B cell (primary cell): ENCODE results near the gene UGT2B28. TPM values are rescaled to one million over a fixed set of nuclear protein-coding genes. Genes with fewer than 3 reads are reported as not detected.
"Not testable (repeated sequence)": the region's sequence is repeated elsewhere in the genome, so short reads cannot be mapped to it uniquely, and the experiment has no call there.

Experiments used
- ATAC-seq: fragments of 200-7000 bp; cut with Tn5 transposase; one replicate; pipeline ENCODE4 v1.10.0; 2021; ENCODE audit warnings: low read depth, mild to moderate bottlenecking, moderate number of reproducible peaks, moderate library complexity
- CTCF ChIA-PET: fragments of 350-600 bp; sonication (Branson Sonifier 250); formaldehyde crosslinking; loops from one replicate; lab custom pipeline; 2021; ENCODE audit warnings: antibody characterized with exemption, inconsistent platforms; lab: Charles Lee
- POLR2A ChIA-PET: fragments of 350-600 bp; sonication (Branson Sonifier 250); formaldehyde crosslinking; loops from one replicate; lab custom pipeline; 2021; ENCODE audit warnings: antibody characterized with exemption; lab: Charles Lee
- DNase-seq: peaks from one replicate; pipeline ENCODE4 v3.0.0; 2013
- H2AFZ ChIP-seq: 2 replicates; pipeline ENCODE4 v1.6.1; 2012; ENCODE audit warnings: mild to moderate bottlenecking, low read depth, low read length; ENCODE audit not compliant: insufficient read depth, poor library complexity, severe bottlenecking
- H3K27ac ChIP-seq, 2 donors: 1 replicate in 1 of 2; 2 replicates in 1 of 2; pipeline ENCODE4 v1.5.1; 2012 to 2013; ENCODE audit warnings: low read length in 2 of 2, mild to moderate bottlenecking in 2 of 2, moderate library complexity in 1 of 2
- H3K27me3 ChIP-seq, 4 experiments: fragments of 200-600 bp in 1 of 4; sonication (generic) in 1 of 4; replicated peaks in 1 of 4; 1 replicate in 2 of 4; 2 replicates in 2 of 4; pipeline versions ENCODE4 v1.6.1 to v1.7.0; 2013 to 2016; ENCODE audit warnings: low read length in 3 of 4, mild to moderate bottlenecking in 2 of 4, mixed read lengths in 1 of 4, moderate library complexity in 1 of 4; ENCODE audit not compliant: insufficient read depth in 4 of 4, control insufficient read depth in 3 of 4; ENCODE audit errors: control extremely low read depth in 1 of 4
- H3K36me3 ChIP-seq, 2 experiments: replicated peaks in 1 of 2; 1 replicate in 1 of 2; 2 replicates in 1 of 2; pipeline versions ENCODE4 v1.6.1 to v1.7.1; 2013; ENCODE audit warnings: low read length in 1 of 2; ENCODE audit not compliant: insufficient read depth in 2 of 2, control insufficient read depth in 1 of 2; ENCODE audit errors: control extremely low read depth in 1 of 2, extremely low read depth in 1 of 2
- H3K4me1 ChIP-seq, 2 donors: fragments of 200-600 bp in 1 of 2; sonication (generic) in 1 of 2; 1 replicate in 1 of 2; 2 replicates in 1 of 2; pipeline versions ENCODE4 v1.5.1 to v1.6.1; 2013 to 2017; ENCODE audit warnings: low read length in 2 of 2; ENCODE audit not compliant: control insufficient read depth in 2 of 2, insufficient read depth in 2 of 2
- H3K4me2 ChIP-seq: replicated peaks from 2 replicates; pipeline ENCODE3; 2012; ENCODE audit warnings: mild to moderate bottlenecking, low read depth, low read length; ENCODE audit not compliant: poor library complexity, severe bottlenecking
- H3K4me3 ChIP-seq, 5 experiments: fragments of 200-600 bp in 1 of 5; sonication (generic) in 1 of 5; 1 replicate in 3 of 5; 2 replicates in 2 of 5; pipeline versions ENCODE4 v1.5.1 to v1.7.0; 2011 to 2016; ENCODE audit warnings: low read length in 4 of 5, mild to moderate bottlenecking in 4 of 5, low read depth in 2 of 5, control low read depth in 1 of 5, moderate library complexity in 1 of 5; ENCODE audit not compliant: insufficient read depth in 1 of 5; ENCODE audit errors: control extremely low read depth in 1 of 5, extremely low read depth in 1 of 5
- H3K79me2 ChIP-seq: fragments of 200-600 bp; sonication (generic); one replicate; pipeline ENCODE4 v1.6.0; 2016; ENCODE audit warnings: low read length; ENCODE audit not compliant: control insufficient read depth, insufficient read depth
- H3K9ac ChIP-seq: fragments of 200-600 bp; sonication (generic); 2 replicates; pipeline ENCODE4 v1.6.1; 2017; ENCODE audit warnings: mild to moderate bottlenecking, low read length, moderate library complexity
- H3K9me3 ChIP-seq, 3 donors: one replicate each; pipeline versions ENCODE4 v1.6.1 to v1.7.1; 2013; ENCODE audit warnings: low read length in 2 of 3; ENCODE audit not compliant: control insufficient read depth in 2 of 3, insufficient read depth in 1 of 3; ENCODE audit errors: control extremely low read depth in 1 of 3
- H4K20me1 ChIP-seq: 2 replicates; pipeline ENCODE4 v1.6.0; 2012; ENCODE audit warnings: mild to moderate bottlenecking, low read length; ENCODE audit not compliant: insufficient read depth, control insufficient read depth, poor library complexity, severe bottlenecking
- H3K27ac Mint-ChIP-seq: one replicate; pipeline ENCODE4 v1.8.0; 2021; ENCODE audit warnings: mixed read lengths
- H3K27me3 Mint-ChIP-seq: one replicate; pipeline ENCODE4 v1.8.0; 2021; ENCODE audit warnings: mixed read lengths
- H3K4me1 Mint-ChIP-seq: one replicate; pipeline ENCODE4 v1.8.0; 2021; ENCODE audit warnings: mixed read lengths
- H3K4me3 Mint-ChIP-seq: one replicate; pipeline ENCODE4 v1.8.0; 2021; ENCODE audit warnings: mixed read lengths
- H3K9me3 Mint-ChIP-seq: one replicate; pipeline ENCODE4 v1.8.0; 2022; ENCODE audit warnings: mixed read lengths; ENCODE audit not compliant: insufficient read depth
- WGBS: methylation state at CpG from one replicate; pipeline ENCODE4 v1.1.5; 2013; ENCODE audit warnings: missing lambda C conversion rate; ENCODE audit not compliant: insufficient coverage; 5-methylcytosine and 5-hydroxymethylcytosine counted together
- intact Hi-C: fragments of 100-400 bp; cut with micrococcal nuclease; formaldehyde crosslinking; loops from one replicate; pipeline ENCODE4 v1.10.0; 2022
- polyA plus RNA-seq: library from polyadenylated mRNA; depleted of rRNA; stranded (reverse); fragments of >200 nt; gene quantifications from 2 replicates; pipeline ENCODE4 v1.2.3, GENCODE V29; 2012
- total RNA-seq, 2 donors: library from RNA; stranded (reverse); fragments of 120-200 nt in 1 of 2; gene quantifications; 1 replicate in 1 of 2; 2 replicates in 1 of 2; pipeline versions ENCODE4 v1.2.3 to v1.2.4, GENCODE V29; 2013 to 2022

UGT2B28 gene
- total and polyA plus RNA-seq, 2 donors (not counting 1 experiment from before 2014, with no cell fraction given), result not detected

- H3K4me1 ChIP-seq, H3K4me1 Mint-ChIP-seq, H3K36me3 ChIP-seq, H3K4me3 Mint-ChIP-seq, H3K9ac ChIP-seq, H4K20me1 ChIP-seq, POLR2A ChIA-PET, CTCF ChIA-PET, H3K9me3 Mint-ChIP-seq, ATAC-seq, H3K4me3 ChIP-seq, H3K79me2 ChIP-seq, H3K9me3 ChIP-seq, H3K27me3 ChIP-seq, intact Hi-C loops, H3K4me2 ChIP-seq, H3K27ac Mint-ChIP-seq, H3K27me3 Mint-ChIP-seq, DNase-seq, H2AFZ ChIP-seq, H3K27ac ChIP-seq: not testable (repeated sequence)
- WGBS, result 68% methylated on average over 2 of the region's 3 CpGs
Measured at GRCh38 chr4:69242562-69243240, 37.6 kb upstream of the UGT2B28 start.

GRCh38 chr4:69250884-69251283 lies 29.4 kb upstream of the UGT2B28 start:
- intact Hi-C loops, H3K4me2 ChIP-seq, DNase-seq, H3K9me3 ChIP-seq, POLR2A ChIA-PET, H3K4me3 ChIP-seq, H3K27ac ChIP-seq, H2AFZ ChIP-seq, H4K20me1 ChIP-seq, H3K9ac ChIP-seq, H3K27ac Mint-ChIP-seq, H3K27me3 ChIP-seq, H3K4me3 Mint-ChIP-seq, H3K9me3 Mint-ChIP-seq, CTCF ChIA-PET, H3K36me3 ChIP-seq, H3K4me1 Mint-ChIP-seq, H3K27me3 Mint-ChIP-seq, ATAC-seq, H3K4me1 ChIP-seq, H3K79me2 ChIP-seq: not testable (repeated sequence)
- no CpG with 5 or more reads among the region's 2 CpGs for WGBS

GRCh38 chr4:69253147-69253772 lies 27.0 kb upstream of the UGT2B28 start:
- H2AFZ ChIP-seq, H3K27me3 Mint-ChIP-seq, CTCF ChIA-PET, H3K4me1 Mint-ChIP-seq, H3K4me1 ChIP-seq, H3K9me3 Mint-ChIP-seq, H3K9me3 ChIP-seq, POLR2A ChIA-PET, ATAC-seq, H3K4me3 ChIP-seq, H3K27me3 ChIP-seq, H3K27ac Mint-ChIP-seq, H4K20me1 ChIP-seq, H3K27ac ChIP-seq, intact Hi-C loops, H3K9ac ChIP-seq, H3K79me2 ChIP-seq, H3K4me2 ChIP-seq, H3K4me3 Mint-ChIP-seq, DNase-seq, H3K36me3 ChIP-seq: not testable (repeated sequence)
- 100% methylated on average over 1 of the region's 3 CpGs for WGBS

GRCh38 chr4:69268612-69269011 lies 11.7 kb upstream of the UGT2B28 start:
- H3K9me3 Mint-ChIP-seq, H3K4me1 Mint-ChIP-seq, H2AFZ ChIP-seq, POLR2A ChIA-PET, CTCF ChIA-PET, H3K79me2 ChIP-seq, H3K4me1 ChIP-seq, H3K36me3 ChIP-seq, H3K27me3 ChIP-seq, H3K4me3 ChIP-seq, H3K4me2 ChIP-seq, H3K27ac ChIP-seq, H3K9ac ChIP-seq, ATAC-seq, intact Hi-C loops, H3K27ac Mint-ChIP-seq, H4K20me1 ChIP-seq, H3K4me3 Mint-ChIP-seq, H3K27me3 Mint-ChIP-seq, H3K9me3 ChIP-seq, DNase-seq: not testable (repeated sequence)
- 90% methylated on average over 7 of the region's 7 CpGs for WGBS
